IPS DF 4.7 (cell line): ENCODE results near the gene TRIM9.

Source experiments
- DNase-seq: peaks from one replicate; pipeline ENCODE4 v3.0.0-alpha.2; 2013; ENCODE audit warnings: low spot score; ENCODE audit errors: extremely low read depth

The TRIM9 gene

GRCh38 chr14:51094901-51095853 lies at the start of gene TRIM9:
Gene TRIM9 (minus strand): TSS chr14:51095105. CDS start chr14:51094939, 166 bp downstream.
- peak; percentile 88 for DNase-seq

- DNase-seq, result no peak
These were observed 46.0 kb upstream of the TRIM9 start for GRCh38 chr14:51140856-51141255.

GRCh38 chr14:51140338-51140737 lies 45.4 kb upstream of the TRIM9 start:
- no peak for DNase-seq

DNA sequence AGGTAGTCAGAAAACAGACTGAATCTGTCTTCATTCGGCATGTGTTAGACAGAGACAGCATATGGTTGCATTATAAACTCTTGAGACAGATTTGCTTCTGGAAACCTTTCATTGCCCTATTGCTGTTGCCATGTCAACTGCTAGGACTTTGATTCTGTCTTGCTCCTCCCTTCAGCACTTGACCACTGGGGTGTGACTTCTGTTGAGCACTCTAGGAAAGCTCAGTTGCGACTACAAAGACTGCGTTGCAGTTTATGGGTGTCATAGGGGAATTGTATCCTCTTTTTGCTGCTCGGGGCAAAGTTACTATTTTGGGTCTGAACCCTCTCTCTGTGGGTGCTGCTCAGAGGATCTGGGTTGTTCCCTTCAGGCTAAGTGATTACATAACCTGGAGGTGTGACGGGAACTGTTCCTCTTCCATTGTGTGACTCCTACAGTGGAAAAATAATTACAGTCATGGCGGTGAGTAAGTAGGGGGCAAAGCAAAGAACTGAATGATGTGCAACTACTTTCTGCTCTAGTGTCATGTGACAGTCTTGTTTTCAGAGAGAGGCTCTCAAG lies 44.3 kb upstream of the TRIM9 start:
- DNase-seq, result no peak

- DNase-seq, result peak; percentile 30
These were observed 43.6 kb upstream of the TRIM9 start for GRCh38 chr14:51138404-51139103.

- no peak for DNase-seq
These were observed 36.6 kb upstream of the TRIM9 start for GRCh38 chr14:51131516-51131915.

GRCh38 chr14:51129130-51129529 lies 34.2 kb upstream of the TRIM9 start:
- DNase-seq, result no peak

DNA sequence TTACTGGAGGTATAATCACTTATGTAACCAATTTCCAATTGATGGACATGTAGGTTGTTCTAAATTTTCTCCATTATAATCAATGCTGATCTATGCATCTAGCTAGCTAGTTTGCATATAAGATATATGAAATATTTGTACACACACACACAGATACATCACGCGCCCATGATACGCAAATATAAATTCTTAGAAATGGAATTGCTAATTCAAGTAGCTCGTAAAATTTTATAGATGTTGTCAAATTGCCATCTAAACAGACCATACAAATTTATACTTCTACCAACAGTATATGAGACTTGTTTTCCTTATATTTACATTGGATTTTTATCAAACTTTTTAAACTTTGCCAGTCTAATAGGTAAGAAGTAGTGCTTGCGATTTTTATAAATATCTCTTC lies 29.1 kb upstream of the TRIM9 start:
- DNase-seq, result no peak

DNA sequence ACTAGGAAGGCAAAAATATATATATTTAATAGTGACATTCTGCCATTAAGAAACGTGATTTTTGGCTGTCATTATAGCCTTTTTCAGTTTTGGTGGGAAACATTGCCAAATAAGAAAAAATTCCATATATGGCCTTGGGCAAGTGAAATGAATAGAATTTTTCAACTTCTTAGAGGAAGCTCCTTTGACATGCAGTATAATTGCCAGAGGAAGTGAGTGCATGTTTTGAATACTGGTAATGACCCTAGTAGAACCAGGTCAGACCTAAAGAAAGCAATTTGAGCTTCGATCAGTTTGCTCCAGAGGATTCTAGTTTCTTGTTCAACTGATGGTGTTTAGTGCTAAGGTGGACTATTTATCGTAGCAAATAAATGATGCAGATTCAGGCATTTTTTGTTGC lies 26.2 kb upstream of the TRIM9 start:
- no peak for DNase-seq

DNA sequence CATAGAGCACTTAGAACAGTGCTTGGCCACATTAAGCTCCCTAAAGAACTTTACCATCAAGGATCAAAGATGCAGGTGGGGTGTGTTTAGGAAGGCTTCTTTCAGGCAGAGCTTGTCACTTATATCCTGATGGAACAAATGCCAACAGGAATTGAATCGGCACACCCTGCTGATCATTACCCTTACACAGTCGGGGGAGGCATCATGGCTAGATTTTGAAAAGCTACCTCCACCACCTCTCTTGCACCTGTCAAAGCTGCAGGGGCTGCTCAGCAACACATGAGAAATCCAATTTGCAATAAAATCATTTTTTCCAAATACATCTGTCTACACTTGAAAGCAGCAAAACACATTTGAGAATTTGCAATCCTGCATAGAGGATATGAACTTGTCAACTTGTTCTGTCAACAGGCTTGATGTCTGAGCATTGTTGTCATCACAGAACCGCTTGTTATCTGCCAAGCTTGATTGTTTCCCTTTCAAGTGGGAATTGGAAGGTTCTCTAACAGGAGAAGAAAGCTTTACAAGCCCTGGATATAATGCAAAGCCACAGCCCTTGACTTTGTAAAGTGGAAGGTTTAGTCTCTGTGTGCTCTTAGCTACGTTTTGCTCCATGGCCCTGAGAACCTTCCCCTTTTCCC lies 24.6 kb upstream of the TRIM9 start:
- DNase-seq, result no peak

- no peak for DNase-seq
These were observed 24.1 kb upstream of the TRIM9 start for GRCh38 chr14:51118993-51119392.

DNA sequence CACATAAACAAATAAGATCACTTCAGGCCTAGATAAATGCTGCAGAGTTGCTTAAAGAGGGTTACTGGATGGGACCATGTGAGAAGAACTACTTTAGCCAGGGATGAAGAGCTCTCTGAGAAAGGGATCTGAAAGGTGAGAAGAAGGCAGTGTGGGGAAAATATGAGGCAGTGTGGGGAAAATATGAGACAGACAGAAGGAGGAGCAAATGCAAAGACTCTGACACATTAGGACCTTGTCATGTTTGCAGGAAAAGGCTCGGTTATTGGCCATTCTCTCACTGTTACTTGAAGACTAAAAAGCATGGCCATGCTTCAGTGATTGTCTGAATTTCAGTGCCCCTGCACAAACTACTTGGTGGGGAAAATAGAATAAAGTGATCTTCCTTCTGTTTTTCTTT lies 22.7 kb upstream of the TRIM9 start:
- no peak for DNase-seq

- no peak for DNase-seq
These were observed 21.8 kb upstream of the TRIM9 start for GRCh38 chr14:51116682-51117081.

DNA sequence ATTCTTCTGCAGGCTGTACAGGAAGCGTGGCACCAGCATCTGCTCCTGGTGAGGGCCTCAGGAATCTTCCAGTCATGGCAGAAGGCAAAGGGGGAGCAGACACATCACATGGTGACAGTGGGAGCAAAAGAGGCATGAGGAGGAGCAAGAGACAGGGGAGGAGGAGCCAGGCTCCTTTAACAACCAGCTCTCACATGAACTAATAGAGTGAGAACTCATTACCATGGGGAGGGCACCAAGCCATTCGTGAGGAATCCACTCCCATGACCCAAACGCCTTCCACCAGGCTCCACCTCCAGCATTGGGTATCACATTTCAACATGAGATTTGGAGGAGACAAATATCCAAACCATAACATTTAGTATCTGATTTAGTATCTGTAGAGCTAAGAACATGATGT lies 14.7 kb upstream of the TRIM9 start:
- DNase-seq, result no peak

DNA sequence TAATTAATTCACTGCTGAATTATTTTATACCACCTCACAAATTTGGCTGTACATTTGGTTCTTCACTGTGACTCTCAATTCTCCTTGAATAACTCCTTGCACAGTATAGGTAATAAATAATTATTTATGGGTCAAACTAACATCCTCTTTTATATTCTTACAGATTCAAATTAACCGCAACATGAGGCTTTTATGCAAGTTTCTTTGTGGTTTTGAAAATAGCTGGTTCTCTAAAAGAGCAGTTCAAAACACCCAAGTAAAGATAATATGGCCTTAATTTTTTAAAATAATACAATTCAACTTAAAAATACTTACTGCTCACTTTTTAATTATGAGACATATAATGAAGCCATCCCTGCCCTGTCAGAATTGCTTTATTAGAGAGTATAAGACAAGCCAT lies 12.9 kb upstream of the TRIM9 start:
- DNase-seq, result no peak

- no peak for DNase-seq
These were observed 9.6 kb upstream of the TRIM9 start for GRCh38 chr14:51104467-51104866.

DNA sequence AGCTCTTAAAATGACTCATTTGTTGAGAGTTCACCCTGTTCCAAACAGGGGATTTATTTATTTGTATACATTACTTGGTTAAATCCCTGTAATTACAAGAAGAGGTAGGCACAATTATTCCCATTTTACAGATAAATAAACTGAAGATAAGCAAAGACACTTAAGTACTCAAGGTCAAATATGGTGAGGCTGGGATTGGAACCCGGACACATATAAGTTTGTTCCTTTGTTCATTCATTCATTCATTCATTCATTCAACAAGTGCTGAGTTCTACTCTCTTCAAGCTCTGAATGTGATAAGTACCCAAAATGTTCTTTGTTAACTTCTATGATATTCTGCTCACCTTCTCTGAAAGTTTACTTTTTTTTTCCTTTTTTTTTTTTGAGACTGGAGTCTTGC lies 2.4 kb upstream of the TRIM9 start:
- no peak for DNase-seq

GRCh38 chr14:51096870-51097269 lies 2.0 kb upstream of the TRIM9 start:
- DNase-seq, result no peak

DNA sequence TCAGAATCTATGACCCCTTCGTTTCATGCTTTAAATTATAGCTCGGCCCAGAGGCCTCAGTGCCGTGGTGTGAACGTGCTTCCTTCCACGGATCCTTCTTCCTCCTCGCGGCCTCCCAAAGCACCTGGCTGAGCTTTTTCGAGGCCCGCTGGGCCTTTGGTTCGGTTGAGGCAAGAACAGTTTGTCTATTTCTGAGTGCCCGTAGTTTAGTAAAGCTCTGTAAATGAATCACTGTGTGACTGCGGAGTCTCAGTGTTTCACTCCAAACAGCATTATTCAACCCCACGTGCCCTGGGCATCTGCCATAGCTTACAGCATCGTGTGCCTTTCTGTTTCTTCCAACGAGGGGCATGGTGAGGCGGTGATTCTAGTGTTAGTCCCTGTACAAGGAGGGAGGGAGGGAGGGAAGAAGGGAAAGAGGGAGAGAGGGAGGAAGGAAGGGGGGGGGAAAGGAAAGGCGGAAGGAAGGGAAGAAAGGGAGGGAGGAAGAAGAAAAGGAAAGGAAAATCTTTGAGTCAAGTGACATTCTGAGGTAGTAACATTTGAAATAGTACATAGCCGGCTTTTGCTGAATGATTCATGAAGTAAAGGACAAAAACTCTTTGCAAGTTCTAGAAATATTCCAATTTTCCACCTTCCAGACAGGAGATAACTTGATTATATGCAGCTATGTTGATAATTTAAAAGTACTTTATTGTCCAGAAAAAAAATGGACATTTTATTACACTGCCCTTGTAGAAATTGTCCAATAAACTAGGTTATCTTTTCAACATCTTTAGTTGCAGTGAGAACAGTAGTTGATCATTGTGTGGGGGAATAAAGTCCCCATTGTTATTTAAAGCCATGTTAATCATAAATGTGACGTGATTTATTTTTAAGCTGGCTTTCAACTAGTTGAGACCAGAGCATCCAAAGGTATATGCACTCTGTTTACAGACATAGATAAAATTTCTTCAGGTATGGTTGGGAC lies 1.2 kb upstream of the TRIM9 start:
- DNase-seq, result no peak

DNA sequence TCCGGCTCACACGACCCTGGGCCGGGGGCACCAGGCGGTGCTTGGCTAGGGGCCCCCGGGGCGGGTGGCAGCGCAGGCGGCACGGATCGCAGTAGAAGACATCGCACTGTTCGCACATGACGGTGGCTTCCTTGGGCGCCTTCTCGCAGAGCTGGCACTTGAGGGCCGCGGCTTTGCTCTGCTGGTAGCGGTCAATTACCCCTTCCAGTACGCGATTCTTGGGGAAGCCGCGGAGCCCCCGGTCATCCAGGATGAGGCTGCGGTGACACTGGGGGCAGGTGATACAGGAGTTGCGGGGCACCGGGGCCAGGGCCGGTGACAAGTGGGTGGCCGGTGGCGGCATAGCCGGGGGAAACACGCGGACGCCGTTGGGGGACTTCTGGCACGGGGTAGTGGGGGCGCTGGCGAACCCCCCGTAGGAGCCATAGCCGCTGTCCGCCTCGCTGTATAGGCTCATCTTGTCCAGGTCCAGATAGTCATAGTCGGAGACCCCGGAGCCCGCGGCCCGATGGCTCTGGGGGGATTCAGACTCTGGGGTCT lies 553 bp downstream of the TRIM9 start:
- no peak for DNase-seq
